ENCODE results near the gene UTP3.
"Not testable (repeated sequence)": the region's sequence is repeated elsewhere in the genome, so short reads cannot be mapped to it uniquely, and the experiment has no call there.

The UTP3 gene

GRCh38 chr4:70687821-70688794, at the start of gene UTP3:
UTP3 (plus strand) TSS chr4:70688532; CDS start chr4:70688678, 146 bp downstream.
- peak; percentile 89 for DNase-seq (ENCODE audit: low read depth)

- no peak for DNase-seq (ENCODE audit: low read depth)
These were observed 48.1 kb upstream of the UTP3 start for GRCh38 chr4:70640192-70640591.

- DNase-seq (ENCODE audit: low read depth) = not testable (repeated sequence)
These were observed 37.6 kb upstream of the UTP3 start for GRCh38 chr4:70650741-70651140.

GRCh38 chr4:70651864-70652506, 36.3 kb upstream of the UTP3 start:
- DNase-seq (ENCODE audit: low read depth) = no peak

- DNase-seq (ENCODE audit: low read depth) = no peak
These were observed 33.7 kb upstream of the UTP3 start for GRCh38 chr4:70654605-70655011.

- DNase-seq (ENCODE audit: low read depth) = no peak
These were observed 31.0 kb upstream of the UTP3 start for GRCh38 chr4:70657326-70657725.

GRCh38 chr4:70658418-70658817, 29.9 kb upstream of the UTP3 start:
- DNase-seq (ENCODE audit: low read depth) = no peak

GRCh38 chr4:70660106-70660505, 28.2 kb upstream of the UTP3 start:
- no peak for DNase-seq (ENCODE audit: low read depth)

GRCh38 chr4:70661309-70661922, 26.9 kb upstream of the UTP3 start:
- DNase-seq (ENCODE audit: low read depth) = not testable (repeated sequence)

GRCh38 chr4:70666369-70666768, 22.0 kb upstream of the UTP3 start, which contains the start of gene JCHAIN:
JCHAIN (minus strand) TSS chr4:70666508; CDS start chr4:70666490, 18 bp downstream.
- no peak for DNase-seq (ENCODE audit: low read depth)

GRCh38 chr4:70667740-70668535, 20.4 kb upstream of the UTP3 start:
- DNase-seq (ENCODE audit: low read depth) = no peak

GRCh38 chr4:70670332-70671014, 17.9 kb upstream of the UTP3 start:
- DNase-seq (ENCODE audit: low read depth) = no peak

- DNase-seq (ENCODE audit: low read depth) = no peak
These were observed 17.2 kb upstream of the UTP3 start for GRCh38 chr4:70671091-70671490.

- DNase-seq (ENCODE audit: low read depth) = no peak
These were observed 14.1 kb upstream of the UTP3 start for GRCh38 chr4:70674191-70674590.

GRCh38 chr4:70674731-70675130, 13.6 kb upstream of the UTP3 start:
- DNase-seq (ENCODE audit: low read depth) = no peak

- DNase-seq (ENCODE audit: low read depth) = no peak
These were observed 11.7 kb upstream of the UTP3 start for GRCh38 chr4:70676554-70677090.

- DNase-seq (ENCODE audit: low read depth) = no peak
These were observed 9.8 kb upstream of the UTP3 start for GRCh38 chr4:70678383-70678999.

GRCh38 chr4:70680934-70681333, 7.4 kb upstream of the UTP3 start:
- no peak for DNase-seq (ENCODE audit: low read depth)

- DNase-seq (ENCODE audit: low read depth) = no peak
These were observed 6.6 kb upstream of the UTP3 start for GRCh38 chr4:70681704-70682103.

- not testable (repeated sequence) for DNase-seq (ENCODE audit: low read depth)
These were observed 6.2 kb upstream of the UTP3 start for GRCh38 chr4:70682142-70682541.

Measured in stimulated activated CD4-positive, alpha-beta T cell treated with anti-CD3 and anti-CD28 coated beads, Interleukin-2, amount 100 ng/mL, for 4 hours (primary cell).